ENCODE measurements around the gene KLHL22.

The KLHL22 gene

GRCh38 chr22:20449819-20450550 is 45.6 kb downstream of the KLHL22 start:
- DNase-seq (ENCODE audit: low read depth in 2 of 2): no peak

GRCh38 chr22:20448630-20449029 is 47.0 kb downstream of the KLHL22 start:
- DNase-seq (ENCODE audit: low read depth in 2 of 2): no peak

- DNase-seq (ENCODE audit: low read depth in 2 of 2): no peak
Measured at GRCh38 chr22:20446383-20446970, 49.1 kb downstream of the KLHL22 start.

GRCh38 chr22:20444325-20444724 is 51.3 kb downstream of the KLHL22 start:
- no peak for DNase-seq (ENCODE audit: low read depth in 2 of 2)

- no peak for DNase-seq (ENCODE audit: low read depth in 2 of 2)
Measured at GRCh38 chr22:20442485-20443284, 52.9 kb downstream of the KLHL22 start.

- no peak for DNase-seq (ENCODE audit: low read depth in 2 of 2)
Measured at GRCh38 chr22:20441631-20442484, 53.7 kb downstream of the KLHL22 start.

GRCh38 chr22:20440637-20441591 is 54.7 kb downstream of the KLHL22 start:
- DNase-seq (ENCODE audit: low read depth in 2 of 2): no peak

- no peak for DNase-seq (ENCODE audit: low read depth in 2 of 2)
Measured at GRCh38 chr22:20439928-20440575, 55.5 kb downstream of the KLHL22 start.

- DNase-seq (ENCODE audit: low read depth in 2 of 2): no peak
Measured at GRCh38 chr22:20439556-20439927, 56.1 kb downstream of the KLHL22 start.

GRCh38 chr22:20438678-20439492 is 56.7 kb downstream of the KLHL22 start:
- DNase-seq (ENCODE audit: low read depth in 2 of 2): no peak

GRCh38 chr22:20438427-20438677 is 57.2 kb downstream of the KLHL22 start:
- DNase-seq (ENCODE audit: low read depth in 2 of 2): no peak

- DNase-seq (ENCODE audit: low read depth in 2 of 2): no peak
Measured at GRCh38 chr22:20437613-20438426, 57.8 kb downstream of the KLHL22 start, which contains the start of gene SCARF2. SCARF2 (minus strand) TSS chr22:20437825; CDS start chr22:20437754, 71 bp downstream.

GRCh38 chr22:20436768-20437612 is 58.6 kb downstream of the KLHL22 start:
- no peak for DNase-seq (ENCODE audit: low read depth in 2 of 2)

- no peak for DNase-seq (ENCODE audit: low read depth in 2 of 2)
Measured at GRCh38 chr22:20436307-20436767, 59.3 kb downstream of the KLHL22 start.

GRCh38 chr22:20435436-20436306 is 59.9 kb downstream of the KLHL22 start:
- no peak for DNase-seq (ENCODE audit: low read depth in 2 of 2)

- DNase-seq (ENCODE audit: low read depth in 2 of 2): no peak
Measured at GRCh38 chr22:20434773-20435172, 60.8 kb downstream of the KLHL22 start.
